GM12878 (cell line): ENCODE data around the gene LRRC74B. TPM values are rescaled to one million over a fixed set of nuclear protein-coding genes. Genes with fewer than 3 reads are reported as not detected.
"Not testable (repeated sequence)": the region's sequence is repeated elsewhere in the genome, so short reads cannot be mapped to it uniquely, and the experiment has no call there.

Experiments used
- ATAC-seq: fragments of 200-7000 bp; cut with Tn5 transposase; 3 replicates; pipeline ENCODE4 v1.9.1; 2020; ENCODE audit warnings: mild to moderate bottlenecking, moderate library complexity
- BruUV-seq: library from RNA; stranded (reverse); fragments of 400-500 nt; replicated peaks from 2 replicates; lab custom pipeline; 2021; lab: Mats Ljungman, UMichigan
- CTCF ChIA-PET: fragments of 300-600 bp; sonication (Branson Sonifier 250); formaldehyde crosslinking; extraction: SDS; loops from one replicate; lab custom pipeline; 2021; ENCODE audit warnings: inconsistent platforms; lab: Yijun Ruan, JAX
- POLR2A ChIA-PET: fragments of 350-600 bp; formaldehyde crosslinking; extraction: SDS; loops from one replicate; lab custom pipeline; 2021; ENCODE audit warnings: inconsistent platforms; lab: Charles Lee
- RAD21 ChIA-PET: fragments of 300-600 bp; sonication (Branson Sonifier 250); formaldehyde crosslinking; loops from one replicate; lab custom pipeline; 2023; ENCODE audit warnings: antibody characterized with exemption; ENCODE audit not compliant: unreplicated experiment; lab: Charles Lee
- SMC1A ChIA-PET: fragments of 300-600 bp; sonication (Branson Sonifier 250); formaldehyde crosslinking; loops from one replicate; lab custom pipeline; 2023; ENCODE audit not compliant: unreplicated experiment, uncharacterized antibody; lab: Charles Lee
- DNase-seq: peaks from one replicate; pipeline ENCODE4 v3.0.0-alpha.2; 2011; ENCODE audit warnings: low read depth, low spot score
- FAIRE-seq: peaks from 3 replicates; lab custom pipeline; 2011; peaks lifted over from hg19 to GRCh38; lab: Jason Lieb, UNC
- H2AFZ ChIP-seq: 2 replicates; pipeline ENCODE4 v1.6.0; 2011; ENCODE audit warnings: low read depth, low read length, control low read depth; ENCODE audit not compliant: control insufficient read depth
- H3K27ac ChIP-seq: 2 replicates; pipeline ENCODE4 v1.5.1; 2011; ENCODE audit warnings: control low read depth; ENCODE audit not compliant: control insufficient read depth, insufficient read depth
- H3K27me3 ChIP-seq, 2 experiments: replicated peaks in 1 of 2; 2 replicates each; pipeline versions ENCODE4 v1.6.0 to v1.6.1; 2011; ENCODE audit warnings: low read length in 1 of 2; ENCODE audit not compliant: control insufficient read depth in 2 of 2, insufficient read depth in 2 of 2
- H3K36me3 ChIP-seq, 2 experiments: 2 replicates each; pipeline ENCODE4 v1.5.1; 2011; ENCODE audit warnings: low read length in 1 of 2; ENCODE audit not compliant: control insufficient read depth in 2 of 2, insufficient read depth in 2 of 2
- H3K4me1 ChIP-seq: 2 replicates; pipeline ENCODE4 v1.6.1; 2011; ENCODE audit warnings: mild to moderate bottlenecking, low read length, moderate library complexity, mixed read lengths; ENCODE audit not compliant: control insufficient read depth, insufficient read depth
- H3K4me2 ChIP-seq: 2 replicates; pipeline ENCODE4 v1.6.0; 2011; ENCODE audit warnings: control low read depth; ENCODE audit not compliant: control insufficient read depth, insufficient read depth
- H3K4me3 ChIP-seq: fragments of 200-600 bp; sonication (generic); 2 replicates; pipeline ENCODE4 v1.5.1; 2016
- H3K79me2 ChIP-seq: 2 replicates; pipeline ENCODE4 v1.6.0; 2011; ENCODE audit warnings: low read length; ENCODE audit not compliant: control insufficient read depth, insufficient read depth
- H3K9ac ChIP-seq: 2 replicates; pipeline ENCODE4 v1.8.0; 2011; ENCODE audit warnings: low read length, control low read depth, mixed read lengths; ENCODE audit not compliant: control insufficient read depth, insufficient read depth
- H3K9me3 ChIP-seq: replicated peaks from 3 replicates; pipeline ENCODE4 v1.5.1; 2011; ENCODE audit warnings: mild to moderate bottlenecking, low read length; ENCODE audit not compliant: control insufficient read depth, insufficient read depth
- H4K20me1 ChIP-seq: 2 replicates; pipeline ENCODE4 v1.6.0; 2011; ENCODE audit not compliant: control insufficient read depth, insufficient read depth
- NRF1 ChIP-seq: conservative IDR thresholded peaks from 2 replicates; pipeline ENCODE4 v1.6.1; 2011; ENCODE audit warnings: mild to moderate bottlenecking, low read depth, low read length, improper control_type of control experiment
- SMAD1 ChIP-seq: fragments of 450-650 bp; IDR thresholded peaks from 2 replicates; pipeline ENCODE4 v1.6.1; 2018; ENCODE audit warnings: mild to moderate bottlenecking, low read depth; ENCODE audit not compliant: partially characterized antibody
- WGBS: methylation state at CpG from one replicate; pipeline ENCODE4 v1.1.6; 2016; ENCODE audit warnings: low lambda C conversion rate; ENCODE audit not compliant: insufficient replicate concordance, insufficient coverage; ENCODE audit errors: missing lambda C conversion rate; 5-methylcytosine and 5-hydroxymethylcytosine counted together
- in situ Hi-C: fragments of 300-500 bp; cut with MboI; formaldehyde crosslinking; loops from 9 replicates; pipeline ENCODE4 v1.14.3; 2018; ENCODE audit warnings: mixed read lengths
- intact Hi-C: fragments of 100-400 bp; cut with micrococcal nuclease; formaldehyde crosslinking; loops from one replicate; pipeline ENCODE4 v1.14.2; 2022; ENCODE audit not compliant: unreplicated experiment
- polyA plus RNA-seq, 11 experiments: library from polyadenylated mRNA; depleted of rRNA in 4 of 11; unstranded in 6 of 11; stranded (reverse) in 5 of 11; fragments of >200 nt; fragmentation: Nextera tagmentation in 4 of 11; fragmentation: Illumina TruSeq in 1 of 11; extraction: Ambion mirVana in 4 of 11; extraction: Trizol in 1 of 11; gene quantifications; 1 replicate in 1 of 11; 2 replicates in 10 of 11; pipeline versions ENCODE4 v1.2.1 to v1.2.3, GENCODE V29; 2011 to 2016; ENCODE audit warnings: inconsistent platforms in 2 of 11, missing spikeins in 2 of 11, low read depth in 1 of 11
- total RNA-seq, 4 experiments: library from RNA; depleted of rRNA in 3 of 4; stranded (reverse); fragments of >200 nt in 3 of 4; fragmentation: Illumina TruSeq in 1 of 4; extraction: Trizol in 1 of 4; gene quantifications; 2 replicates each; pipeline versions ENCODE4 v1.2.1 to v1.2.3, GENCODE V29; 2013 to 2021
- TF ChIP-seq, protein P1 (sequence below): fragments of 450-650 bp; IDR thresholded peaks from 2 replicates; pipeline ENCODE4 v1.6.1; 2017; ENCODE audit warnings: borderline replicate concordance

Gene LRRC74B
- total and polyA plus RNA-seq, 10 of the 15 experiments (the other 5 are each of a cell fraction or from before 2014, with no cell fraction given), result not detected

DNA sequence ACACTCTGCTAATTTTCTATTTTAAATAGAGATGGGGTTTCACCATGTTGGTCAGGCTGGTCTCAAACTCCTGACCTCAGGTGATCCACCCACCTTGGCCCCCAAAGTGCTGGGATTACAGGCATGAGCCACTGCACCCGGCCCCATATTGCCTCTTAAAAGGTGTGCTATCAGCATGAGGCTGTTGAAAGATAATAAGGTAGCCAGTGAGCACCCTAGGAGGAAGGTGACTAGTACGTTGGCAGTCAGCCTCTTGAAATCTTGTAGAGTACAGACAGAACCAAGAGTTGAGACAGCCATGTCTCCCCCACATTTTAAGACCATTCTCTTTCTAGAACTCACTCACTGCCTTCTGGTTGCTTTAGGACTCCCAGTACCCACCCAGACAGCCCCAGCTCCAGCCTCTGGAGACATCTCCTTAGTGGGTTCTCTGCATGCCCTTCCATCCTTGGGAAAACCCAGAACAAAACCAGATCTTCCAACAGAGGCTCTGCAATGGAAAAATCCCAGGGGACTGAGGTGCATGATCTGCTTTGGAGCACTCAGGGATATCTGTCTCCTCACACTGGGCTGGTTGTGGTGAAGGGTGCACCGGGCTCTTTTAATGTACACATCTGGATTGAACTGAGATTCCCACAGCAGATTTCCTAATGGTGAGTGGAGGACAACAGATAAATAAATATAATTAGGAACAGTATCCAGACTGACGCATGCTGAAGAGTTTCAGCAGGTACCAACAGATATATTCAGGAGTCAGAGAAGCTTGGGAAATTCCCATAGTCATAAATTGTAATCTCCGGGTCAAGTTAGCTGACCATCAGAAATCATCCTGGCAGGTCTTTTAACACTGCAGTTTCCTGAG is 49.4 kb downstream of the LRRC74B start (continued):
- TF ChIP-seq, protein P1, sequence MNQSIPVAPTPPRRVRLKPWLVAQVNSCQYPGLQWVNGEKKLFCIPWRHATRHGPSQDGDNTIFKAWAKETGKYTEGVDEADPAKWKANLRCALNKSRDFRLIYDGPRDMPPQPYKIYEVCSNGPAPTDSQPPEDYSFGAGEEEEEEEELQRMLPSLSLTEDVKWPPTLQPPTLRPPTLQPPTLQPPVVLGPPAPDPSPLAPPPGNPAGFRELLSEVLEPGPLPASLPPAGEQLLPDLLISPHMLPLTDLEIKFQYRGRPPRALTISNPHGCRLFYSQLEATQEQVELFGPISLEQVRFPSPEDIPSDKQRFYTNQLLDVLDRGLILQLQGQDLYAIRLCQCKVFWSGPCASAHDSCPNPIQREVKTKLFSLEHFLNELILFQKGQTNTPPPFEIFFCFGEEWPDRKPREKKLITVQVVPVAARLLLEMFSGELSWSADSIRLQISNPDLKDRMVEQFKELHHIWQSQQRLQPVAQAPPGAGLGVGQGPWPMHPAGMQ, result no peak
- no peak for TF ChIP-seq SMAD1

- RAD21 ChIA-PET, result no interaction called here
- no peak overlapping the region for H3K4me2 ChIP-seq
- SMC1A ChIA-PET, result no interaction called here
- H2AFZ ChIP-seq, result no peak overlapping the region
- CTCF ChIA-PET, result no interaction called here
- H3K27ac ChIP-seq, result no peak overlapping the region
- H3K79me2 ChIP-seq, result no peaks in the 10 kb centered on the region
- H3K27me3 ChIP-seq, result no peaks in the 10 kb centered on the region
- H4K20me1 ChIP-seq, result no peaks in the 10 kb centered on the region
- H3K9me3 ChIP-seq, result no peaks in the 10 kb centered on the region
- no peak for ATAC-seq
- intact Hi-C loops, result no loop called here
- H3K36me3 ChIP-seq, result no peaks in the 10 kb centered on the region
- no peak for FAIRE-seq
- POLR2A ChIA-PET, result no interaction called here
- no peak overlapping the region for H3K9ac ChIP-seq
- H3K4me3 ChIP-seq, result no peak overlapping the region
- in situ Hi-C loops, result loop anchor here (10.0 kb wide), 1 partner anchor 519 kb away; no protein-coding TSS in a partner anchor
- BruUV-seq, result no TSS peak
- no peaks in the 10 kb centered on the region for H3K4me1 ChIP-seq
- TF ChIP-seq NRF1, result no peak
- TF ChIP-seq, all 136 proteins: peak for 0
- no peak for DNase-seq
Measured at GRCh38 chr22:21095773-21096107, 50.0 kb downstream of the LRRC74B start.

DNA sequence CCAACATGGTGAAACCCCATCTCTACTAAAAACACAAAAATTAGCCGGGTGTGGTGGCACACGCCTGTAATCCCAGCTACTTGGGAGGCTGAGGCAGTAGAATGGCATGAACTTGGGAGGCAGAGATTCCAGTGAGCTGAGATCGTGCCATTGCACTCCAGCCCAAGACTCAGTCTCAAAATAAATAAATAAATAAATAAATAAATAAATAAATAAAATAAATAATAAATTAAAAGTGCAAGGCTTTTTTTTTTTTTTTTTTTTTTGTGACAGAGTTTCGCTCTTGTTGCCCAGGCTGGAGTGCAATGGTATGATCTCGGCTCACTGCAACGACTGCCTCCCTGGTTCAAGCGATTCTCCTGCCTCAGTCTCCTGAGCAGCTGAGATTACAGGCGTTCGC is 51.1 kb downstream of the LRRC74B start:
- H3K4me2 ChIP-seq, DNase-seq, ATAC-seq, SMC1A ChIA-PET, H3K79me2 ChIP-seq, RAD21 ChIA-PET, H3K9ac ChIP-seq, intact Hi-C loops, H2AFZ ChIP-seq, H4K20me1 ChIP-seq, H3K4me3 ChIP-seq, H3K36me3 ChIP-seq, H3K4me1 ChIP-seq, FAIRE-seq, H3K9me3 ChIP-seq, H3K27me3 ChIP-seq, POLR2A ChIA-PET, BruUV-seq, H3K27ac ChIP-seq: not testable (repeated sequence)
- in situ Hi-C loops, result loop anchor here (10.0 kb wide), 1 partner anchor 518 kb away; no protein-coding TSS in a partner anchor
- CTCF ChIA-PET, result interaction anchor here (0.5 kb wide), 1 partner anchor 76 kb away, joined by 3 read pairs; no protein-coding TSS in a partner anchor
- 36% methylated on average over 5 of the region's 9 CpGs for WGBS
